Activated CD4-positive, alpha-beta T cell treated with anti-CD3 and anti-CD28 coated beads for 24 hours (primary cell): Measurements from ENCODE around the gene RNF227.
"Not testable (repeated sequence)": the region's sequence is repeated elsewhere in the genome, so short reads cannot be mapped to it uniquely, and the experiment has no call there.

ENCODE experiments used
- DNase-seq, 2 donors: peaks; one replicate each; pipeline ENCODE4 v3.0.0-alpha.2; 2020; ENCODE audit warnings: low read depth in 2 of 2

RNF227 gene

DNA sequence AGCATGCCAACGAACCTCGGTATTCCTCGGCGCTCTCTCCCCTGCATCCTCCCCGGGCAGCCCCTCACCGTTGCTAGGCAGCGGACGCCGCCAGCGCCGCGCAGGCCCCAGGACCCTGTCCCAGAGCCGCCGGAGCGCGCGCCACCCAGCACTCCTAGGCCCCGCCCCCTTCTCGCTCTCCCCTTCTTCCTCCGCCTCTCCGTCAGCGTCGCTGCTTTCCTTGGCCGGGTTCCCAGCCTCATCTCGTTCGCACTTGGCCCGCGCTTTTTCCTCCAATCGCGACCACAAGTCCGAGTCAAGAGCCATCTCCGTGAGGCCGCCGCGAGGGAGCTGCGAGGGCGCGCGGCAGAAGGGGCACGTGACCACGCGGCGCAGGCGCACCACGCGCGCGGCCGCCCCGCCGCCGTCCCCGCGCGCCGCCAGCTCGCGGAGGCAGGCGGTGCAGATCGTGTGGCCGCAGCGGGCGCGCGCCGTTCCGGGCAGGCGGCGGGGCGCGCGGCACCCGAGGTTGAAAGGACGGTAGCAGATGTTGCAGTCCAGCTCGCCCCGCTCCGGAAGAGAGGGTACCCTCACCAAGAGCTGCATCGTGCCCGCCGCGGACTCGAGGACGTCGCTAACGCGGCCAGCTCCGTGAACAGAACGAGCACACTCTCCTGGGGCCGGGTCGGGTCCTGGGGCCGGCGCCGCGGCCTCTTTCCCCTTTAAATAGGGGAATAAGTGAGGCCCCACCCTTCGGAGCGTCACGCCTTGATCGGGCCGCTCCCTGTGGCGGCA is at the start of gene RNF227:
Gene RNF227 (minus strand): TSS at position 679 of the 774 bp plus-strand sequence. CDS start 94 bp downstream, at position 585.
- peak; percentile 79 to 88 for DNase-seq

DNA sequence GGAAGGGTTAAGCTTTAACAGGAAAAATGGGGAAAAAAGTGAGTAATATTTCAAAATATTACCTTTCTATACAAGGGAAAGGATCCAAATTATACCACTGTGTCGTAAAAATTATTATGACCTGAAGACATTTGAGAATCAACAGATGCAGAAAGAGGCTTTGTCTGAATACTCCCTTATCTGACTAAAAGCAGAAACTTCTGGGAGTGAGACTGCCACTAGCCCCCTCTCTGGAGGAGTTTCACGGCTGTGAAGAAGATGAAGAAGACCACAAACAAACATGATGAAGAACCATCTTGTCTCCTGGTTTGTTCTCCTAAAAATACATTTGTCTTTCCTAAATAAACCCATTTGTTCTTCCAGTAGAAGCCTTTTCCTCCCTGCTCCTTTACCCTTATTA is 45.3 kb upstream of the RNF227 start:
- DNase-seq = no peak

DNA sequence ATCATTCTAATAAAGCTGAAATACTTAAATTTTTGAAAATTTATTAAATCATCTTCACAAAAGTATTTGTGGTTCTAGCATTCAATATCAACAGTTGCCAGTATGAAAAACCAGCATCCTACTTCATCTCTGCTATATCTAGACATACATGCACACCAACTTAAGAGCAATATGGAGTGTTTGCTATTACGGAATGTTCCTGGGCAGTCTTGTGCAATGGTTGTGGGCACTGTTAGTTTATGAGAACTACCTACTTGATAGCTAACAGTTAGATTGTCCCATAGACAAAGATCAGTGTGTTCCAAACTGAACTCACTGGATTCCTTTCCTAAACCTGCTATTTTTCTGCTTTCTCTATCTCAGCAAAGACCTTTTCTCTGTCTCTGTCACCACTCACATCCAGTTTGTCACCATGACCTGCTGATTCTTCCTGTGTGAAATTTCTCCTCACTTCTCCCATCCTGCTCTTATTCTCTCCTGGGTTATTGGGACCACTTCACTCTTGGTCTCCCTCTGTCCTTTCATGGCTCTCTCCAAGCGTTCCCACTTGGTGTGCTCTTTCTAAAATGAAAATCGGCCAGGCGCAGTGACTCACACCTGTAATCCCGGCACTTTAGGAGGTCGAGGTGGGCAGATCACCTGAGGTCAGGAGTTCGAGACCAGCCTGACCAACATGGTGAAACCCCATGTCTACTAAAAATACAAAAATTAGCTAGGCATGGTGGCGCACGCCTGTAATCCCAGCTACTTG is 43.6 kb upstream of the RNF227 start:
- no peak for DNase-seq

DNA sequence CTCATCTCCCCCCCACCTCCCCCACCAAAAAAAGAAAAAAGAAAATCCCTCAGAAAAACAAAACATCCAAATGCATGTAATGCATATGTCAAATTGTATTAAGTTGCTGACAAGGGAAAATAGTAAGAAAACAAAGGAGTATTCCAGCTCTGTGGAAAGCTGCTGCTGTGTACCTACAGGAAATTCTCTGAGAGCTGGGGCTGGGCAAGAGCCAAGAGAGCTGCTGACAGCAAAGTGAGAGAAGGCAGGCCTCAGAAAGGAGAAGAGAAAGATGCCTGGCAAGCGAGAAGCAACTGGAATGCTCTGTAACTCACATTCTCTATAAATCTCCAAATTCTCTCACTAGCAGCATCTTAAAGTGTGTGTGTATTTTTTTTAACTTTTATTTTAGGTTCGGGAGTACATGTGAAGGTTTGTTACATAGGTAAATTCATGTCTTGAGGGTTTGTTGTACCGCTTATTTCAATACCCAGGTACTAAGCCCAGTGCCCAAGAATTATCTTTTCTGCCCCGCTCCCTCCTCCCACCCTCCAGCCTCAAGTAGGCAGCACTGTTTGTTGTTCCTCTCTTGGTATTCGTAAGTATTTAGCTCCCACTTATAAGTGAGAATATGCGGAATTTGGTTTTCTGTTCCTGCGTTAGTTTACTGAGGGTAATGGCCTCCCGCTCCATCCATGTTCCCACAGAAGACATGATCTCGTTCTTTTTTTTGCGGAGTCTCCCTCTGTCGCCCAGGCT is 40.3 kb upstream of the RNF227 start:
- no peak for DNase-seq

DNA sequence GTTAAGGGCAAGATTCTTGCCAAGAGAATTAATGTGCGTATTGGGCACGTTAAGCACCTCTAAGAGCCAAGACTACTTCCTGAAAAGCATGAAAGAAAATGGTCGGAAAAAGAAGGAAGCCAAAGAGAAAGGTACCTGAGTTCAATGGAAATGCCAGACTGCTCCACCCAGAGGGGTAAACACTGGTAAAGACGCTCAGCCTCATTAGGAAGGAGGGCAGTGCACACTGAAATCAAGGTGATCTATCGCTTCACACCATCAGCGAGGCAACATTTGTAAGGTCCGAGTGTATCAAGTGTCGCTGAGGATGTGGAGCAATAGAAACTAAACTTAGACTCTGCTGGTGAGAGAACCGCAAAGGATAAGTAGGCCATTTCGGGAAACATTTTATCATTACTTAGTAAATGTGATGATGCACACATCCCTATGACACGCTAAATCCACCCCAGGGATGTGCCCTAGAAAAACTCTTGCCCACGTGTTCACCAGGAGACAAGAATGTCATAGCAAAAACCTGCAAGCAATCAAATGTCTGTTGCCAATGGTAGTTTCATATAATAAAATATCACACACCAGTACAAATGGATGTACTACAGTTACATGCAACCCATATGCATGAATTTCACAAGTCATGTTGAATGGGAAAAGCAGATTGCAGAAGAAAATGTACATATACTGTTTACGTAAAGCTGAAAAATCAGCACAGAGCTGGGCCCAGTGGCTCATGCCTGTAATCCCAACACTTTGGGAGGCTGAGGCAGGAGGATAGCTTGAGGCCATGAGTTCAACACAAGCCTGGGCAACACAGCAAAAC is 39.5 kb upstream of the RNF227 start:
- no peak for DNase-seq

DNA sequence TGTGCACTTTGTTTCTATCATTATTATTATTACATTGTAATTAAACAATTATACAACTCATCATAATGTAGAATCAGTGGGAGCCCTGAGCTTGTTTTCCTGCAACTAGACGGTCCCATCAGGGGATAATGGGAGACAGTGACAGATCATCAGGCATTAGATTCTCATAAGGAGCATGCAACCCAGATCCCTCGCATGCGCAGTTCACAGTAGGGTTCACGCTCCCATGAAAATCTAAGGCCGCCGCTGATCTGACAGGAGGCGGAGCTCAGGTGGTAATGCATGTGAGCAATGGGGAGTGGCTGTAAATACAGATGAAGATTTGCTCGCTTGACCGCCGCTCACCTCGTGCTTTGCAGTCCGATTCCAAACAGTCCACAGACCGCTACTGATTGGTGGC is 37.2 kb upstream of the RNF227 start:
- DNase-seq = not testable (repeated sequence)

DNA sequence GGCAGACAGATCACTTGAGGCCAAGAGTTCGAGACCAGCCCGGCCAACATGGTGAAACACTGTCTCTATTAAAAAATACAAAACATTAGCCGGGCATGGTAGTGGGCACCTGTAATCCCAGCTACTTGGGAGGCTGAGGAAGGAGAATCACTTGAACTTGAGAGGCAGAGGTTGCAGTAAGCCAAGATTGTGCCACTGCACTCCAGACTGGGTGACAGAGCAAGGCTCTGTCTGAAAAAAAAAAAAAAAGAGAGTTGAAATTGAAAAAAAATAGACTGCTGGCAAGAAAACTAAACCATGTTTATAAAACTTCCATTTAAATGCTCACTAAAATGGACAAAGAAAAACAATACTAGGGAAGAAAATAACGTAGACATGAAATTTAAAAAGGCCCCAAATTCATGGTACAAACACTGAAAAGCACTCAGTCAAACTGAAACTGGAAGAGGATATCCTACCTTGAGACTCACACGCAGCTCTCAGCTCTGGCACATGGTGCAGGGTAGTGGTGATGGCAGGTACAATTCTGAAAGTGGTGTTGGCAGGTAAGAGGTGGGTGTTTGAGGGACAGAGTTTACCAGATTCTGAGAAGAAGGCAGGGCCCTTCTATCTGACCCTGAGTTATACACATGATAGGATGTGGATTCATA is 35.2 kb upstream of the RNF227 start:
- DNase-seq = peak; percentile 21 to 28

DNA sequence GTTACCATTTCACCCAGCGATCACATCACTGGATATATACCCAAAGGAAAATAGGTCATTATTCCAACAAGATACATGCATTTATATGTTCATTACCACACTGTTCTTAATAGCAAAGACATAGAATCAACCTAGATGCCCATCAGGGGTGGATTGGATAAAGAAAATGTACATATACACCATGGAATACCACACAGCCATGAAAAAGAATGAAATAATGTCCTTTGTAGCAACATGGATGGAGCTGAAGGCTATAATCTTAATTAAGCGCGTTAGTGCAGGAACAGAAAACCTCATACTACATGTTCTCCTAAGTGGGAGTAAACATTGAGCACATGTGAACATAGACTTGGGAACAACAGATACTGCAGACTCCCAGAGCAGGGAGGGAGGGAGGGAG is 34.5 kb upstream of the RNF227 start:
- no peak for DNase-seq

DNA sequence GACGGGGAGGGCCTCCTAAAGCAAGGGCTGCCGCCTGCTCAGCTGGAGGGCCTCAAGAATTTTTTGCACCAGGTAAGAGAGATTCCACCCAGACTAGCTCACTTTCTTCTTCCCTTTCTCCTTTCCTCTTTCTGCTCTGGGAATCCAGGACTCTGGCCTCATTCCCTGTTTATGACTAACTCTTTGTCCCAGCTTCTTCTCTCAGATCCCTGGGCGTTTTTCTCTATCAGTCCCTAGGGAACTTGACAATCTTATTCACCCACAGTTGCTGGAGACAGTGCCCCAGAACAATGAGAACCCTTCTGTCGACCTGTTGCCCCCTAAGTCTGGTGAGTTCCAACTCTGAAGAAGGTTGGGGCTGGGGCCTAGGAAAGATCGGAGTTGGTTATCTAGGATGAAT is 31.6 kb upstream of the RNF227 start:
- no peak for DNase-seq

DNA sequence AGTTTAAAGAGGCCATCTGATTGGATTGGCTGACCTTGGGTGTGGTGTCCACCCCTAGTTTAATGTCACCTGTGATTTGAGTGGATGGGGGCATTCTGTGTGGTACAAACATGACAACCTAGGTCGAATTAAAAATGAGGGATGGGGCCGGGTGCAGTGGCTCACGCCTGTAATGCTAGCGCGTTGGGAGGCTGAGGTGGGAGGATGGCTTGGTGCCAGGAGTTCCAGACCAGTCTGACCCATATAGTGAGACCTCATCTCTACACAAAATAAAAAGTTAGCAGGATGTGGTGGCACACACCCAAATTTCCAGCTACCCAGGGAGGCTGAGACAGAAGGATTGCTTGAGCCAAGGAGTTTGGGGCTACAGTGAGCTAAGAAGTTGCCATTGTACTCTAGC is 30.4 kb upstream of the RNF227 start:
- no peak for DNase-seq

DNA sequence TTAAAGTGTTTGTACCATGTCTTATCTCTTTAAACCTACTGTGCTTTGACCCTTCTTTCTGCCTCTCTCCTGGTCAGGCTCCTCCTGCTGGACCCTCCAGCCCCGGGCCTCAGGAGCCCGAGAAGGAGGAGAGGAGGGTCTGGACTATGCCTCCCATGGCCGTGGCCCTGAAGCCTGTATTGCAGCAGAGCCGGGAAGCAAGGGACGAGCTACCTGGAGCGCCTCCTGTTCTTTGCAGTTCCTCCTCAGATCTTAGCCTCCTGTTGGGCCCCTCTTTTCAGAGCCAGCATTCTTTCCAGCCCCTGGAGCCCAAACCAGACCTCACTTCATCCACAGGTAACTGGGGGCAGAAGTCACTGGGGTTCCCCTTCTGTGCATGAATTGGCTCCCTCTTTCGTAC is 29.6 kb upstream of the RNF227 start:
- DNase-seq = no peak

DNA sequence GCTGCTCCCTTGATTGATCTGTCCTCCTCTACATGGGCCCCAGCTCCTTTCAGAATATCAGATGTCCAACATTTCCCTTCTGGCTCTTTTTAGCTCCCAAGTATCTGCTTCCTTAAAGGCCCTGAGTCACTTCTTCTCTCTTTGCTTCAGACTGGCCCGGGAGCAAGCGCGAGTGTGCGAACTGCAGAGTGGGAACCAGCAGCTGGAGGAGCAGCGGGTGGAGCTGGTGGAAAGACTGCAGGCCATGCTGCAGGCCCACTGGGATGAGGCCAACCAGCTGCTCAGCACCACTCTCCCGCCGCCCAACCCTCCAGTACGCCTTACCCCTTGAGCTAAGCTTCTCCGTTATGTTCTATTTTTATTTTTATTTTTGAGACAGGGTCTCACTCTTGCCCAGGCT is 28.2 kb upstream of the RNF227 start:
- DNase-seq = no peak

DNA sequence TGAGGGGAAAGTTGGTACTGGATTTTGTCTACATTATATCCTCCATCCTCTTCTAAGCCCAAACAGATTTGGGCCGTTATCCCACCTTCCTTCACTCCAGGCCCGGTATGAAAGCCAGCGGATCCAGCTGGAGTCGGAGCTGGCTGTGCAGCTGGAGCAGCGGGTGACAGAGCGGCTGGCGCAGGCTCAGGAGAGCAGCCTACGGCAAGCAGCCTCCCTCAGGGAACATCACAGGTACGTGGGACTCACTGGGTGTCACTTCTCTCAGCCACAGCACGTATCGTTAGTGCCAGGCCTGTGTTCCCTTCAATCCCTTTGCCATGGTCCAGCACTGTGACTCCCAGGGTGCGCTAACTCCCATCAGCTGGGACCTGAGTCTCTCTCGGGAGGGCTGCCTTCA is 27.2 kb upstream of the RNF227 start:
- no peak for DNase-seq

DNA sequence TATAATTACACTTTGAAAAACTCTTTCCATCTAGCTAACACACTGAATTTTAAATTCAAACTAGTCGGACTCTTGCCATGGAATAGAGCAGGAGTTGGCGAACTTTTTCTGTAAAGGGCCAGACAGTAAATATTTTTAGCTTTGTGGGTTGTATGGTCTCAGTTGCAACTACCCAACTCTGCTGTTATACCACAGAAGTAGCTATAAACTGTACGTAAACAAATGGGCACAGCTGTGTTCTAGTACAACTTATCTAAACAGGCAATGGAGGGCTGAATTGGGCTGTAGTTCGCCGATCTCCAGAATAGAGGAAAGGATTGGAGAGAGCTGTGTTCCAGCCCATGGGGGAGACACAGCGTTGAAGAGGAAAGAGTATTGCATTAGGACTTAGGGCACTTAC is 24.7 kb upstream of the RNF227 start:
- no peak for DNase-seq

DNA sequence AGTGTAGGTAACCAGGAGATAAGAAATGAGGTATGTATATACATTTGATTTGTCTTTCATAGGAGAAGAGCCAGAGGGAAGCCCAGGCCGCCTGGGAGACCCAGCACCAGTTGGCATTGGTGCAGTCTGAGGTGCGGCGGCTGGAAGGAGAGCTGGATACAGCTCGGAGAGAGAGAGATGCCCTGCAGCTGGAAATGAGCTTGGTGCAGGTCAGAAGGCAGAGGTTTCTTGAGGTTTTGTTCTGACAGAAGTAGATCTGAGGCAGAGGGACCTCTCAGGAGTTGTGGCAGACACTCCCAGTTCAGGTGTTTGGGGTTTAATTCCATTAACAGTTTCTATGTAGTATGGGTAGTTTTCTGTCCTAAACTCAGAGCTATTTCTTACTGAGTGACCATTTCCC is 23.9 kb upstream of the RNF227 start:
- no peak for DNase-seq

DNA sequence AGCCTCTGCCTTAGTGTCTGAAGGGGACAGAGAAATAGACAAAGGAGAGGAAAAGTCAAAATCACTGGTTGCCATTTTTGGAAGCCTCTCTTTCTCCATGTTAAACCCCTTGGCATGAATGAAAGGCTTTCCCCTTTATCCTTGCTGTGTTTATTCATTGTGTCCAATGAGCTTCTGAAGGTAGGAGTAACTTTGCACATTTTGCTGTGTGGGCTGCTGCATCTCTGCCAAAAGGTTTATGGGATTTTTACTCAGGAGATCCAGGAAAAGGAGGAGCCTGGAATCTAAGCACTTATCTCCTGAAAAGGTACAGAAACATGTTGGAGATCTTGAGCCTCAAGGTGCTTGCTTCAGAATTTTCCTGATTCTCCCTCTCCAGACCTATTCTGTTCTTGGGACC is 19.8 kb upstream of the RNF227 start:
- DNase-seq = no peak

DNA sequence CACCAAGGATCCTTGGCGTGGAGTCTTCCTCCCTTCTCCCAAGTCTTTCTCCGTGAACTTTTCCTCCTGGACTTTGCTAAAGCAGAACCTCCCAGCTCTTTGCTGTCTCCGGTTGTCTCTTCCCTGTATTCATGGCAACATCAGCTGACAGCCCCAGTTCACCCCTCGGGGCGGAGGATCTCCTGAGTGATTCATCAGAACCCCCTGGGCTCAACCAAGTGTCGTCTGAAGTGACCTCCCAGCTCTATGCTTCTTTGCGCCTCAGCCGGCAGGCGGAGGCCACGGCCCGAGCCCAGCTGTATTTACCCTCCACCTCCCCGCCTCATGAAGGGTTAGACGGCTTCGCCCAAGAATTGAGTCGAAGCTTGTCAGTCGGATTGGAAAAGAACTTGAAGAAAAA is 16.9 kb upstream of the RNF227 start:
- peak in 1 of 2 donors; percentile 10 for DNase-seq

DNA sequence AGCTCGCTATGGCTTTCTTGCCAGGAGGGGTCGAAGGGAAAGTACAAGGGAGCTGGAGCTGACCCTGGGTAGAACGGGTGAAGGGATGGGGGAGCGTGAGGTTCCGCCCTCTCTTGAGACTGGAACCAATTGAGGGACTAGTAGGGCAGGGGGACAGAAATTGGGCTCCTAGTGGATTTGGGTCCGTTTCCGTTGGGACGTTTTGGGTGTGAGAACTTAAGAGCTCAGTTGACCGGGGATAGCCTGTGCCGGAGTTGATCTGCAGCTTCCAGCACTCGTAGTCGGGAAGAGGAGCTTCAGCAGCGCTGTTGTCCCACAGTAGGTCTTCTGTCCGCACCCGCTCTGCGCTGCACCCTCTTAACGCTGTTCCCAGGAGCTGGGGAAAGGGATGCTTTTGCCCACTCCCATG is 16.4 kb upstream of the RNF227 start:
- DNase-seq = no peak

DNA sequence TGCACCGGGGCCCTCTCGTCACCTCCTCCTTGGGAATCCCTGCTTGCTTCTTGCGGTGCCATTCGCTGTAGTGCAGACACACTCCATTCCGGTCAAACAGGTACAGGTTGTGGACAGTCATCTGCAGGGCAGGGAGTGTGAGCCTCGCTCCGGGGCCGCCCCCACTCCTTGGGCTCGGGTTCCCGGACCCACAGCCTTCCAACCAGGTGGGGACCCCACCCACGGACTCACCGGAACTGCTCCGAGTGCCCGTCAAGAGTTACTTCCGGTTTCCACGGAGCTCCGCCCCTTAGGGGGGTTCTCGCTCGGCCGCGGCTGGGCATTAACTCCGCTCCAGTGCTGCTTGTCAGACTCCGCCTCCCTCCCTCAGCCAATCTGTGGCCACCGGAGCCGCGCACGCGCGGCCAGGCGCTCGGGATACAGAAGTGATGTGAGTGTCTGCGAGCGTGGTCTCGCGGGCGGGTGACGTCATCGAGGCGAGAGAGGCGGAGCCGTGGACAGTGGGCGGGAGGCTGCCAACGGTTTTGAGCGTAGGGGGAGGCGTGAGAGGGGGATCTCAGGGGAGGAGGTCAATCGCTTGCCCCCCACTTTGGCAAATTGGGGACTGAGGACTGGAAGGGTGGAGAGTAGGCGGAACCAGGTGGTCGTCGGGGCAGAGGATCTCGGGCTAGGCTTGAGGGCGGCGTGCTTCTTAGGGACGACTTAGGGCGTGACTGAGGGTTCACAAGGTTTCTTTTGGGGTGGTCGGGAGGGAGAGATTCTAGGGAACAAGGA is 15.8 kb upstream of the RNF227 start, which contains the start of the genes CNTROB and TRAPPC1:
Gene CNTROB (plus strand): TSS at position 498 of the 774 bp plus-strand sequence. CDS start 874 bp downstream, outside the sequence.
Gene TRAPPC1 (minus strand): TSS at position 238 of the 774 bp plus-strand sequence. CDS start 117 bp downstream, at position 121.
- peak; percentile 99 for DNase-seq
